Astrocyte (in vitro differentiated cells and primary cell): ENCODE results near the gene CCDC86. TPM values are rescaled to one million over a fixed set of nuclear protein-coding genes. Genes with fewer than 3 reads are reported as not detected.

ENCODE experiments used
- DNase-seq: peaks from one replicate; pipeline ENCODE4 v3.0.0-alpha.2; 2010; ENCODE audit warnings: low read depth
- FAIRE-seq: peaks from 2 replicates; lab custom pipeline; 2011; peaks lifted over from hg19 to GRCh38; lab: Jason Lieb, UNC
- H2AFZ ChIP-seq: 2 replicates; pipeline ENCODE4 v1.6.0; 2012; ENCODE audit warnings: low read depth, low read length, inconsistent platforms
- H3K27ac ChIP-seq: 2 replicates; pipeline ENCODE4 v1.5.1; 2011; ENCODE audit warnings: low read depth, low read length, inconsistent platforms
- H3K27me3 ChIP-seq: 2 replicates; pipeline ENCODE4 v1.6.0; 2011; ENCODE audit warnings: low read length, inconsistent platforms; ENCODE audit not compliant: insufficient read depth
- H3K36me3 ChIP-seq: 2 replicates; pipeline ENCODE4 v1.5.1; 2011; ENCODE audit warnings: low read length, inconsistent platforms; ENCODE audit not compliant: insufficient read depth
- H3K4me1 ChIP-seq: 2 replicates; pipeline ENCODE4 v1.5.1; 2011; ENCODE audit warnings: low read length, inconsistent platforms; ENCODE audit not compliant: insufficient read depth
- H3K4me2 ChIP-seq: 2 replicates; pipeline ENCODE4 v1.6.0; 2012; ENCODE audit warnings: low read length, inconsistent platforms
- H3K4me3 ChIP-seq: 2 replicates; pipeline ENCODE4 v1.5.1; 2011; ENCODE audit warnings: low read depth, mild to moderate bottlenecking, low read length, inconsistent platforms; ENCODE audit not compliant: insufficient read depth
- H3K79me2 ChIP-seq: 2 replicates; pipeline ENCODE4 v1.6.0; 2012; ENCODE audit warnings: mild to moderate bottlenecking, low read length, inconsistent platforms; ENCODE audit not compliant: insufficient read depth
- H3K9ac ChIP-seq: 2 replicates; pipeline ENCODE4 v1.6.0; 2012; ENCODE audit warnings: mild to moderate bottlenecking, low read length, inconsistent platforms
- H3K9me3 ChIP-seq: 2 replicates; pipeline ENCODE4 v1.5.1; 2012; ENCODE audit warnings: low read depth, mild to moderate bottlenecking, low read length, inconsistent platforms; ENCODE audit not compliant: insufficient read depth
- H4K20me1 ChIP-seq: 2 replicates; pipeline ENCODE4 v1.6.0; 2012; ENCODE audit warnings: low read length, inconsistent platforms; ENCODE audit not compliant: insufficient read depth
- H3K27ac Mint-ChIP-seq: one replicate; pipeline ENCODE4 v1.8.0; 2021; ENCODE audit warnings: mild to moderate bottlenecking, mixed read lengths; ENCODE audit not compliant: unreplicated experiment
- H3K27me3 Mint-ChIP-seq: one replicate; pipeline ENCODE4 v1.8.0; 2021; ENCODE audit warnings: low read depth, mixed read lengths; ENCODE audit not compliant: unreplicated experiment
- H3K36me3 Mint-ChIP-seq: one replicate; pipeline ENCODE4 v1.8.0; 2021; ENCODE audit warnings: low read depth, mixed read lengths; ENCODE audit not compliant: unreplicated experiment
- H3K4me1 Mint-ChIP-seq: one replicate; pipeline ENCODE4 v1.8.0; 2021; ENCODE audit warnings: low read depth, mixed read lengths; ENCODE audit not compliant: unreplicated experiment
- H3K4me3 Mint-ChIP-seq: one replicate; pipeline ENCODE4 v1.8.0; 2021; ENCODE audit warnings: mild to moderate bottlenecking, moderate library complexity, mixed read lengths; ENCODE audit not compliant: unreplicated experiment
- H3K9me3 Mint-ChIP-seq: one replicate; pipeline ENCODE4 v1.8.0; 2021; ENCODE audit warnings: mild to moderate bottlenecking, mixed read lengths; ENCODE audit not compliant: unreplicated experiment
- EZH2 ChIP-seq: IDR thresholded peaks from 2 replicates; pipeline ENCODE4 v1.6.1; 2012; ENCODE audit warnings: mild to moderate bottlenecking, low read length, inconsistent platforms; ENCODE audit not compliant: insufficient read depth
- total RNA-seq: library from RNA; stranded (reverse); gene quantifications from 2 replicates; pipeline ENCODE4 v1.2.1, GENCODE V29; 2021
- TF ChIP-seq, protein P1 (sequence below): IDR thresholded peaks from 2 replicates; pipeline ENCODE4 v1.5.1; 2011; ENCODE audit warnings: low read depth, mild to moderate bottlenecking, inconsistent platforms, low read length, moderate library complexity; ENCODE audit not compliant: insufficient read depth

Gene CCDC86
- total RNA-seq, 1 donor from 2014 or later = 51.4 TPM

DNA sequence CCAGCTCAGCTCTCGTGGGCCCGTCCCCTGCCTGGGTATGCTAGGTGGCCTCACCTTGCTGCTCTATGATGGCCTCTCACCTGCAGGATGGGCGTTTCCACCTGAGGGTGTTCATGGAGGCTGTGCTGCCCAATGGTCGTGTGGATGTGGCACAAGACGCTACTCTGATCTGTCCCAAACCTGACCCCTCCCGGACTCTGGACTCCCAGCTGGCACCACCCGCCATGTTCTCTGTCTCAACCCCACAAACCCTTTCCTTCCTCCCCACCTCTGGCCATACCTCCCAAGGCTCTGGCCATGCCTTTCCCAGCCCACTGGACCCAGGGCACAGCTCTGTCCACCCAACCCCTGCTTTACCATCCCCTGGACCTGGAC is 27.5 kb downstream of the CCDC86 start:
- H3K27me3 ChIP-seq = peaks cover 3% of the 10 kb centered on the region
- no peaks in the 10 kb centered on the region for H3K9me3 Mint-ChIP-seq
- H3K36me3 Mint-ChIP-seq = no peaks in the 10 kb centered on the region
- no peaks in the 10 kb centered on the region for H3K36me3 ChIP-seq
- H3K27me3 Mint-ChIP-seq = peaks cover 8% of the 10 kb centered on the region
- no peaks in the 10 kb centered on the region for H3K79me2 ChIP-seq
- H3K9me3 ChIP-seq = no peaks in the 10 kb centered on the region
- no peak overlapping the region for H3K27ac Mint-ChIP-seq
- no peak overlapping the region for H3K4me2 ChIP-seq
- FAIRE-seq (no peak), DNase-seq (no peak)
- no peak overlapping the region for H3K4me3 Mint-ChIP-seq
- H3K4me1 Mint-ChIP-seq = peaks cover 8% of the 10 kb centered on the region
- TF ChIP-seq, protein P1, sequence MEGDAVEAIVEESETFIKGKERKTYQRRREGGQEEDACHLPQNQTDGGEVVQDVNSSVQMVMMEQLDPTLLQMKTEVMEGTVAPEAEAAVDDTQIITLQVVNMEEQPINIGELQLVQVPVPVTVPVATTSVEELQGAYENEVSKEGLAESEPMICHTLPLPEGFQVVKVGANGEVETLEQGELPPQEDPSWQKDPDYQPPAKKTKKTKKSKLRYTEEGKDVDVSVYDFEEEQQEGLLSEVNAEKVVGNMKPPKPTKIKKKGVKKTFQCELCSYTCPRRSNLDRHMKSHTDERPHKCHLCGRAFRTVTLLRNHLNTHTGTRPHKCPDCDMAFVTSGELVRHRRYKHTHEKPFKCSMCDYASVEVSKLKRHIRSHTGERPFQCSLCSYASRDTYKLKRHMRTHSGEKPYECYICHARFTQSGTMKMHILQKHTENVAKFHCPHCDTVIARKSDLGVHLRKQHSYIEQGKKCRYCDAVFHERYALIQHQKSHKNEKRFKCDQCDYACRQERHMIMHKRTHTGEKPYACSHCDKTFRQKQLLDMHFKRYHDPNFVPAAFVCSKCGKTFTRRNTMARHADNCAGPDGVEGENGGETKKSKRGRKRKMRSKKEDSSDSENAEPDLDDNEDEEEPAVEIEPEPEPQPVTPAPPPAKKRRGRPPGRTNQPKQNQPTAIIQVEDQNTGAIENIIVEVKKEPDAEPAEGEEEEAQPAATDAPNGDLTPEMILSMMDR = no peak
- TF ChIP-seq EZH2 = no peak
- peaks cover 18% of the 10 kb centered on the region for H3K4me1 ChIP-seq
- H3K9ac ChIP-seq = no peak overlapping the region
- H3K4me3 ChIP-seq = no peak overlapping the region
- H2AFZ ChIP-seq = no peak overlapping the region
- H3K27ac ChIP-seq = no peak overlapping the region
- H4K20me1 ChIP-seq = no peaks in the 10 kb centered on the region

DNA sequence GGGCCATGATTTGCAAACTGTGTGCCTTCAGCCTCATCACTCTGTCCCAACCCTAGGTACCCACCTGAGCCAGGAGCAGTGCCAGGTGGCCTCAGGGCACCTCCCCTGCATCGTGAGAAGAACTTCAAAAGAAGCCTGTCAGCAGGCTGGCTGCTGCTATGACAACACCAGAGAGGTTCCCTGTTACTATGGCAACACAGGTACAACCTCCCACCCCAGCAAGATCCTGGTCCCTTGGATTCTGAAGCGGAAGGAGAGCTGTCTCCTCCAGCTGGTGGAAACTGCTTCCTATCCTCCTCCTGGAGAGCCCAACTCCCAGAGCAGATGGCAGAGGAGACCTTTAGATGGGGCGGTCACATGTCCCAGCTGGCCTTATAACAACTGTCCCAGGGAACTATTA is 28.4 kb downstream of the CCDC86 start:
- no peaks in the 10 kb centered on the region for H3K36me3 ChIP-seq
- H3K79me2 ChIP-seq = no peaks in the 10 kb centered on the region
- Mint-ChIP-seq H3K36me3 (no peaks in the 10 kb centered on the region), H3K9me3 (no peaks in the 10 kb centered on the region), H3K27me3 (peaks cover 8% of the 10 kb centered on the region), H3K27ac (no peak overlapping the region), H3K4me1 (peaks cover 8% of the 10 kb centered on the region), H3K4me3 (no peak overlapping the region)
- DNase-seq (no peak), FAIRE-seq (no peak)
- no peak overlapping the region for H3K27ac ChIP-seq
- H4K20me1 ChIP-seq = no peaks in the 10 kb centered on the region
- H3K4me3 ChIP-seq = no peak overlapping the region
- H3K9me3 ChIP-seq = no peaks in the 10 kb centered on the region
- peaks cover 3% of the 10 kb centered on the region for H3K27me3 ChIP-seq
- no peak overlapping the region for H3K9ac ChIP-seq
- no peak for TF ChIP-seq EZH2
- TF ChIP-seq, protein P1 = no peak
- no peak overlapping the region for H2AFZ ChIP-seq
- peaks cover 18% of the 10 kb centered on the region for H3K4me1 ChIP-seq
- H3K4me2 ChIP-seq = no peak overlapping the region

DNA sequence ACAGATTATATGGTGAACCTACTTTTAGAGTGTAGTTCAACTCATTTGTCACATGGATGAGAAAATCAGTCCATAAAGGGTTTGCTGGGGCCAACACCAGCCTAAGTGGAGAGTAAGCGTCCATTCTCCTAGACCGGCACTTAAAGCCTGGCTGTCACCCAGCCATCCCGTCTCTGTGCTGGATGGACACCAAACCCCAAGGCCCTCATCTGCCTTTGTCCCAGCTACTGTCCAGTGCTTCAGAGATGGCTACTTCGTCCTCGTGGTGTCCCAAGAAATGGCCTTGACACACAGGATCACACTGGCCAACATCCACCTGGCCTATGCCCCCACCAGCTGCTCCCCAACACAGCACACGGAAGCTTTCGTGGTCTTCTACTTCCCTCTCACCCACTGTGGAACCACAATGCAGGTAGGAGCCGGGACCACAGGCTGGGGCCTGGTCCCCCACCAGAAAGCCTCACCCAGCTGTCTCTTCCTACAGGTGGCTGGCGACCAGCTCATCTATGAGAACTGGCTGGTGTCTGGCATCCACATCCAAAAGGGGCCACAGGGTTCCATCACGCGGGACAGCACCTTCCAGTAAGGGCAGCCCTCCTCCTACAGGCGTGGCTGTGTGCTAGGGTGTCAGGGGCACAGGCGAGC is 28.9 kb downstream of the CCDC86 start:
- H3K4me1 ChIP-seq = peaks cover 18% of the 10 kb centered on the region
- no peaks in the 10 kb centered on the region for H3K79me2 ChIP-seq
- H3K36me3 ChIP-seq = no peaks in the 10 kb centered on the region
- DNase-seq (no peak), FAIRE-seq (no peak)
- H3K4me2 ChIP-seq = no peak overlapping the region
- no peaks in the 10 kb centered on the region for H3K9me3 ChIP-seq
- Mint-ChIP-seq H3K27ac (no peak overlapping the region), H3K27me3 (peaks cover 6% of the 10 kb centered on the region), H3K4me3 (no peak overlapping the region), H3K4me1 (peaks cover 8% of the 10 kb centered on the region), H3K9me3 (no peaks in the 10 kb centered on the region), H3K36me3 (no peaks in the 10 kb centered on the region)
- peaks cover 3% of the 10 kb centered on the region for H3K27me3 ChIP-seq
- no peak overlapping the region for H3K9ac ChIP-seq
- TF ChIP-seq, protein P1 = no peak
- TF ChIP-seq EZH2 = no peak
- no peak overlapping the region for H2AFZ ChIP-seq
- H4K20me1 ChIP-seq = no peaks in the 10 kb centered on the region
- no peak overlapping the region for H3K27ac ChIP-seq
- no peak overlapping the region for H3K4me3 ChIP-seq
